Loucy (cell line): ENCODE measurements around the gene GRHL3.

ENCODE experiments used
- H2AFZ ChIP-seq: fragments of 200-600 bp; sonication (generic); 2 replicates; pipeline ENCODE4 v1.6.0; 2016; ENCODE audit warnings: antibody characterized with exemption, mild to moderate bottlenecking, low read length, moderate library complexity
- H3F3A ChIP-seq: fragments of 200-600 bp; 2 replicates; pipeline ENCODE4 v1.6.0; 2016; ENCODE audit warnings: antibody characterized with exemption, low read depth, mild to moderate bottlenecking
- H3K27me3 ChIP-seq: fragments of 200-600 bp; sonication (generic); 2 replicates; pipeline ENCODE4 v1.6.1; 2014; ENCODE audit warnings: low read length, mild to moderate bottlenecking; ENCODE audit not compliant: insufficient read depth, poor library complexity, severe bottlenecking
- H3K36me3 ChIP-seq: fragments of 200-600 bp; sonication (generic); 2 replicates; pipeline ENCODE4 v1.6.1; 2016; ENCODE audit warnings: low read length; ENCODE audit not compliant: insufficient read depth
- H3K4me1 ChIP-seq: fragments of 200-600 bp; sonication (generic); 2 replicates; pipeline ENCODE4 v1.5.1; 2014; ENCODE audit warnings: low read length, mild to moderate bottlenecking; ENCODE audit not compliant: insufficient read depth, poor library complexity, severe bottlenecking
- H3K4me2 ChIP-seq: fragments of 200-600 bp; sonication (generic); 2 replicates; pipeline ENCODE4 v1.6.0; 2014; ENCODE audit warnings: antibody characterized with exemption, low read length, low read depth, mild to moderate bottlenecking; ENCODE audit not compliant: poor library complexity, severe bottlenecking
- H3K4me3 ChIP-seq: fragments of 200-600 bp; sonication (generic); 2 replicates; pipeline ENCODE4 v1.5.1; 2014; ENCODE audit warnings: low read length, mild to moderate bottlenecking, mixed read lengths; ENCODE audit not compliant: poor library complexity, severe bottlenecking
- H3K79me2 ChIP-seq: fragments of 200-600 bp; sonication (generic); 2 replicates; pipeline ENCODE4 v1.6.1; 2014; ENCODE audit warnings: low read length; ENCODE audit not compliant: insufficient read depth
- H3K9ac ChIP-seq: fragments of 200-600 bp; sonication (generic); 2 replicates; pipeline ENCODE4 v1.6.0; 2014; ENCODE audit warnings: mild to moderate bottlenecking, low read depth, low read length, moderate library complexity; ENCODE audit not compliant: poor library complexity, severe bottlenecking
- H3K9me2 ChIP-seq: fragments of 200-600 bp; sonication (generic); replicated peaks from 2 replicates; pipeline ENCODE4 v1.6.1; 2016; ENCODE audit warnings: low read depth, low read length, mixed read lengths
- H3K9me3 ChIP-seq: fragments of 200-600 bp; sonication (generic); 2 replicates; pipeline ENCODE4 v1.6.1; 2014; ENCODE audit warnings: mild to moderate bottlenecking, antibody characterized with exemption, low read length, low read depth; ENCODE audit not compliant: insufficient read depth
- H4K20me1 ChIP-seq: fragments of 200-600 bp; sonication (generic); 2 replicates; pipeline ENCODE4 v1.6.0; 2014; ENCODE audit warnings: antibody characterized with exemption, low read length, mild to moderate bottlenecking; ENCODE audit not compliant: insufficient read depth, poor library complexity, severe bottlenecking
- EZH2phosphoT487 ChIP-seq: fragments of 200-600 bp; IDR thresholded peaks from 2 replicates; pipeline ENCODE4 v1.6.1; 2018; ENCODE audit warnings: antibody characterized with exemption, mild to moderate bottlenecking, moderate library complexity, borderline replicate concordance
- TF ChIP-seq, protein P1 (sequence below): fragments of 200-600 bp; sonication (generic); conservative IDR thresholded peaks from 2 replicates; pipeline ENCODE4 v1.5.1; 2014; ENCODE audit warnings: mild to moderate bottlenecking, antibody characterized with exemption, low read length

GRHL3 gene

DNA sequence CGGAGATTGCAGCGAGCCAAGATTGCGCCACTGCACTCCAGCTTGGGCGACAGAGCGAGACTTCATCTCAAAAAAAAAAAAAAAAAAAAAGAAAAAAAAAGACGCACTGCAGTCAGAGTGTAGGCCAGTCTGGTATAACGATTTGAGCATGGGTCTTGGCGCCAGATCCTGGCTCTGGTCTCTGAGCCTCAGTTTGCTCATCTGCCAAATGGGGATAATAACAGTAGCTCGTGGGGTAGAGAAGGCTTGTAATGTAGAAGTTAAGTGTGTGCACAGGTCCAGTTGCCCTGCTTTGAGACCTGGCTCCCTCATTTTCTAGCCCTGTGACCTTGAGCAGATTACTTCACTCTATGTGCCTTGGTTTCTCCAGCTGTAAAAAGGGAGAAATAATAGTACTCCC, 26.3 kb upstream of the GRHL3 start:
- Histone ChIP-seq H3K27me3 (no peaks in the 10 kb centered on the region), H2AFZ (no peak overlapping the region), H4K20me1 (no peaks in the 10 kb centered on the region), H3K4me2 (no peak overlapping the region), H3F3A (no peaks in the 10 kb centered on the region), H3K9me2 (no peaks in the 10 kb centered on the region), H3K36me3 (no peaks in the 10 kb centered on the region), H3K4me1 (no peaks in the 10 kb centered on the region), H3K9me3 (no peaks in the 10 kb centered on the region), H3K4me3 (no peak overlapping the region), H3K79me2 (no peaks in the 10 kb centered on the region), H3K9ac (no peak overlapping the region)
- TF ChIP-seq, protein P1, sequence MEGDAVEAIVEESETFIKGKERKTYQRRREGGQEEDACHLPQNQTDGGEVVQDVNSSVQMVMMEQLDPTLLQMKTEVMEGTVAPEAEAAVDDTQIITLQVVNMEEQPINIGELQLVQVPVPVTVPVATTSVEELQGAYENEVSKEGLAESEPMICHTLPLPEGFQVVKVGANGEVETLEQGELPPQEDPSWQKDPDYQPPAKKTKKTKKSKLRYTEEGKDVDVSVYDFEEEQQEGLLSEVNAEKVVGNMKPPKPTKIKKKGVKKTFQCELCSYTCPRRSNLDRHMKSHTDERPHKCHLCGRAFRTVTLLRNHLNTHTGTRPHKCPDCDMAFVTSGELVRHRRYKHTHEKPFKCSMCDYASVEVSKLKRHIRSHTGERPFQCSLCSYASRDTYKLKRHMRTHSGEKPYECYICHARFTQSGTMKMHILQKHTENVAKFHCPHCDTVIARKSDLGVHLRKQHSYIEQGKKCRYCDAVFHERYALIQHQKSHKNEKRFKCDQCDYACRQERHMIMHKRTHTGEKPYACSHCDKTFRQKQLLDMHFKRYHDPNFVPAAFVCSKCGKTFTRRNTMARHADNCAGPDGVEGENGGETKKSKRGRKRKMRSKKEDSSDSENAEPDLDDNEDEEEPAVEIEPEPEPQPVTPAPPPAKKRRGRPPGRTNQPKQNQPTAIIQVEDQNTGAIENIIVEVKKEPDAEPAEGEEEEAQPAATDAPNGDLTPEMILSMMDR, result no peak
- TF ChIP-seq EZH2phosphoT487, result no peak

DNA sequence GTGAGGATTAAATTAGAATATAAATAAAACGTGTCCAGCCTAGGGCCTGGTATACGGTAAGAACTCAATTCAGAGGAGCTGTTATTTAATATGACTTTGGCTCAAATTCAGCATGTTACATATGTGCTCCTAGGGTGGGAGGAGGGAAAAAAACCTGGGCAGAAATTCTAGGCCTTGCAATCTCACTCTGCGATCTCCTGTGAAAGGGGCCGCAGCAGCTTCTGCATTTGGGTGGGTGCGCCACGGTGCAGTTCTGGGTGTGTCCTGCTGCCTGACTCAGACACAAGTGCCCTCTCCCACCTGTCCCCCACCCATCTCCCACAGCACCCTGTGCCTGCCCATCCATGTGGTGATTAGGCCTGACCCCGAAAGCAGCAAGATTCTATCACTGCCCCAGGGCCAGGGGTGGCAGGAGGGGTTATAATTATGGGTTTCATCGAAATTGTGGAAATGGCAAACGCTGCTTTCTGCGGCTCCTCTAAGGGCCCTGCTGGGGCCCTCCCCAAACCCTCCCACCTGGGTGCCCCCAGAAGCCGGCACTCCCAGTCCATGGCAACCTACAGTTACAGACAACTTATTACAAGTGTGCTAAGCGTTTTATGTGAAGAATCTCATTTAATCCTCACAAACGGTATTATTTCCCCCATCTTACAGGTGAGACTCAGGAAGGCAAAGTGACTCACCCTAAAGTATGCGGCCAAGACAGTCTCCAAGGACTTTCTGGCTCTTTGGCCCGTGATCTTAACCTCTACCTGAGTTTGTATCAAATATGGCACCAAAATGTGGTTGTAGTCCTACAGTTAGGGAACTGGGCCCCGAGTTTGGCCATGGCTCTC, 25.5 kb upstream of the GRHL3 start:
- Histone ChIP-seq H3F3A (no peaks in the 10 kb centered on the region), H3K36me3 (no peaks in the 10 kb centered on the region), H2AFZ (no peak overlapping the region), H3K9me2 (no peaks in the 10 kb centered on the region), H3K79me2 (no peaks in the 10 kb centered on the region), H3K4me3 (no peak overlapping the region), H3K4me2 (no peak overlapping the region), H3K9ac (no peak overlapping the region), H4K20me1 (no peaks in the 10 kb centered on the region), H3K9me3 (no peaks in the 10 kb centered on the region), H3K4me1 (no peaks in the 10 kb centered on the region), H3K27me3 (no peaks in the 10 kb centered on the region)
- no peak for TF ChIP-seq EZH2phosphoT487
- TF ChIP-seq, protein P1, result no peak

DNA sequence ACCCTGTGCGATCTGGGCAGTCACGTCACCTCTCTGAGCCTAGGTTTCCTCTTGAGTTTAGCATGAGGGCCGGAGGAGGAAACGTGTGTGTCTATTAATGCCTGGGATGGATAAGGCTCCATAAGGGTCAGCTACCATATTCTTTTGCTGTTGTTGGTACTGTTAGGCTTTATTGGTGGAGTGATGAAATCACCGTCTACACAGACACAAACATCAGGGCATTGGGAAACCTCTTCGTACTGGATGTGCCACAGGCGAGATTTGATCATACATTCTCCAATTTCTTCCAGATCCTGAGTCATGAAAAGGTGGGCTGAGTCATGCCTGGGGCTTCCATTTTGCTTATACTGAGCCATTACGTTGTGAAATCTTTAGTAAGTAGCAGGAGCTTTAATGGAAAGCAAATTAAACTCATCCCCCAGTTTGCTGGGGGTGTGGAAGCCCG, 24.9 kb upstream of the GRHL3 start:
- H3K9ac ChIP-seq, result no peak overlapping the region
- H2AFZ ChIP-seq, result no peak overlapping the region

More for the DNA sequence above, 24.9 kb upstream of the GRHL3 start:
- H3K9me3 ChIP-seq, result no peaks in the 10 kb centered on the region
- H3F3A ChIP-seq, result no peaks in the 10 kb centered on the region
- H3K36me3 ChIP-seq, result no peaks in the 10 kb centered on the region
- H3K27me3 ChIP-seq, result no peaks in the 10 kb centered on the region
- H3K4me3 ChIP-seq, result no peak overlapping the region
- no peaks in the 10 kb centered on the region for H3K79me2 ChIP-seq
- H3K9me2 ChIP-seq, result no peaks in the 10 kb centered on the region
- TF ChIP-seq EZH2phosphoT487, result no peak
- TF ChIP-seq, protein P1, result no peak
- no peak overlapping the region for H3K4me2 ChIP-seq
- H3K4me1 ChIP-seq, result no peaks in the 10 kb centered on the region
- no peaks in the 10 kb centered on the region for H4K20me1 ChIP-seq
